ENCODE measurements around the gene TEKT5. TPM values are rescaled to one million over a fixed set of nuclear protein-coding genes. Genes with fewer than 3 reads are reported as not detected.
A peak's percentile ranks its signal among the peaks of the same experiment; 100 is the strongest.

TEKT5 gene
- total and polyA plus RNA-seq, 12 donors = 0.59 to 0.69 TPM; not detected in 10

DNA sequence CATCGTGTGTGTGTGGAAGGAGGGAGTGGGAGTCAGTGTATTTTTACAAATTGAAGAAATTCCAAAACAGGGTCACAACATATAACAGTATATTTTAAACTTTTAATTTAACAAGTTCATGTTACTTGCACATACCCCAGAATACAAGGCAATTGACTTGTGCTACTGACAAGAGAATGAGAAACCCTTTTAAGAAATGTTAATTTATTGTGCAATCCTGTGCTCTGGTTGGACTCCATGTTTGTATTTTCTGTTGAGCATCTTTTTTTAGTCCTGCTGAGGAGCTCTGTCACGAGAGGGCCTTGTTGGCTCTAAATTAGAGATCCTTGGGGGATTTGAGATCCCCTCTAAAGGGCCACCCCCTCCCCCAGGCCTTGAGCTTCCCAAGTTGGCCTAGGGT lies 113.2 kb downstream of the TEKT5 start:
- no peak for TF ChIP-seq CTCF (IDR thresholded peaks at IDR 0.05)
- Histone ChIP-seq H3K4me1 (peaks cover 15 to 43% (median 31%) of the 10 kb centered on the region in 9 donors), H3K27ac (peak overlapping the region in 5 of 10 donors; percentile 40 to 99 (median 97)), H3K4me3 (no peak overlapping the region), H3K36me3 (no peaks in the 10 kb centered on the region), H3K9me3 (no peaks in the 10 kb centered on the region), H3K27me3 (peaks cover 0 to 32% (median 0%) of the 10 kb centered on the region in 7 donors)
- DNase-seq (no peak), ATAC-seq (no peak)
- intact Hi-C loops (cut with DNase I) = loop anchor here in 4 of 10 donors (2.0 to 5.0 kb wide), 3 partner anchors 36 to 156 kb away; no protein-coding TSS in a partner anchor
- 33 to 42% methylated on average over 2 of the region's 2 CpGs for WGBS, 2 donors

GRCh38 chr16:10580883-10581247 lies 113.9 kb downstream of the TEKT5 start:
- no peaks in the 10 kb centered on the region for H3K9me3 ChIP-seq
- H3K27ac ChIP-seq = peak overlapping the region; percentile 92 to 99 (median 97)
- DNase-seq (no peak), ATAC-seq (no peak)
- TF ChIP-seq CTCF (IDR thresholded peaks at IDR 0.05) = no peak
- H3K4me3 ChIP-seq = peak overlapping the region; percentile 80 to 98 (median 88)
- H3K27me3 ChIP-seq = peaks cover 0 to 32% (median 0%) of the 10 kb centered on the region in 7 donors
- H3K4me1 ChIP-seq = peaks cover 22 to 50% (median 37%) of the 10 kb centered on the region in 9 donors
- no peaks in the 10 kb centered on the region for H3K36me3 ChIP-seq
- intact Hi-C loops (cut with DNase I) = loop anchor here in 4 of 10 donors (1.0 to 5.0 kb wide), 4 partner anchors 36 to 156 kb away; no protein-coding TSS in a partner anchor
- WGBS, 2 donors = 11 to 13% methylated on average over 7 of the region's 7 CpGs

DNA sequence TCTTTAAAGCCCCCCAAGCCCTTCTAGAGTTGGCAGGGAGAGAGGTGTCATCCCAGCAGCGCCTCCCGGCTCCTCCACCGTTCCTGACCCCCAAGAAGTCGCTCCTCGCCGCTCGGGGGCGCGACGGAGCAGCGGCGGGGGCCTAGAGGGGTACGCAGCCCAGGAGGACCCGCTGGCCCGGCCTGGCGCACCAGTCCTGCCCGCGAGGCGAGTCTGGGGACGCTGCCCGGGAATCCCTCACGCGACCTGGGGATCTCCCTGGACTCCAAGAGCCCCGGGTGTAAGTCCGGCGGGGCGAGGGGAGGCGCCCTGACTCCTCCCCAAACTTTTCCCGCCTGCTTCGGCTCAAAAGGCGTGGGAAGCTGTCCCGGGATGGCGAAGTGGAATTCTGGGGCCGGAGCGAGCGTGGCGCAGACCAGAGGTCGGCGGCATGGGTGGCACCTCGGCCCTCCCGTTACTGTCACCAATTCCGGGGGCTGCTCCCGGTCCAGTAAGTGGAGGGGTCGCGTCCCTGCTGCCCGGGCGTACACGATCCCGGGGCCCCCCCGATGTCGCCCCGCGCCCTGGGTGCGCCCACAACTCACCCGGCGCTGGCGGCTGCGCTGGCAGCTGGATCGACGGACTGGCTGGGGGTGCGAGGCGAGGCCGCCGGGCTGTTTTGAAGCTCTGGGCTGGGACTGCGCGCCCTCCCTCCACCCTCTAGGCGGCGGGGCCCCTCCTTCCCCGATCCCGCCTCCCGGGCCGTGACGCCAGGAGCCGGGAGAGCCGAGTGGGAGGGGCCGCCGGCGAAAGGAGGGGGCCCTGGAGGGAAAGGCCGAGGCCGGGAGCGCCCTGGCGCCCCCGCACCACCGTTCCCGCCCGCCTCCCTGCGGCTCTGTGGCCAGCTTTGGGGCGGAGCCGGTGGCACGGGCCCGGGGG lies 114.5 kb downstream of the TEKT5 start, which contains the start of gene EMP2:
Gene EMP2, minus strand, starts transcription at position 634 of the 918 bp plus-strand sequence. CDS start 32,981 bp downstream, outside the sequence.
- TF ChIP-seq CTCF (IDR thresholded peaks at IDR 0.05) = peak; percentile 28 to 81 (median 64)
- H3K36me3 ChIP-seq = peaks cover 0 to 4% (median 0%) of the 10 kb centered on the region in 9 donors
- H3K27me3 ChIP-seq = peaks cover 0 to 32% (median 0%) of the 10 kb centered on the region in 7 donors
- intact Hi-C loops (cut with DNase I) = loop anchor here in 6 of 10 donors (1.0 to 10.0 kb wide), 8 partner anchors 37 to 342 kb away; no protein-coding TSS in a partner anchor
- peak within 1 kb of the TSS; percentile 92 to 99 (median 97) for H3K27ac ChIP-seq
- peak; percentile 87 to 92 (median 88) for ATAC-seq
- H3K4me1 ChIP-seq = peaks cover 25 to 54% (median 44%) of the 10 kb centered on the region in 9 donors
- peak within 1 kb of the TSS; percentile 80 to 98 (median 88) for H3K4me3 ChIP-seq
- no peaks in the 10 kb centered on the region for H3K9me3 ChIP-seq
- WGBS, 2 donors = 0% methylated on average over 88 to 89 of the region's 91 CpGs
- DNase-seq = peak; percentile 86 to 89

- ATAC-seq (no peak), DNase-seq (no peak)
- Histone ChIP-seq H3K9me3 (no peaks in the 10 kb centered on the region), H3K27me3 (peaks cover 0 to 32% (median 0%) of the 10 kb centered on the region in 7 donors), H3K4me3 (peak overlapping the region; percentile 80 to 98 (median 88)), H3K27ac (peak overlapping the region; percentile 92 to 99 (median 97)), H3K4me1 (peaks cover 25 to 57% (median 45%) of the 10 kb centered on the region in 9 donors), H3K36me3 (peaks cover 0 to 5% (median 0%) of the 10 kb centered on the region in 9 donors)
- TF ChIP-seq CTCF (IDR thresholded peaks at IDR 0.05) = no peak
- 0 to 7% methylated on average over 6 of the region's 6 CpGs for WGBS, 2 donors
- intact Hi-C loops (cut with DNase I) = loop anchor here in 5 of 10 donors (2.0 to 10.0 kb wide), 6 partner anchors 38 to 343 kb away; no protein-coding TSS in a partner anchor
Measured at GRCh38 chr16:10579575-10579964, 115.2 kb downstream of the TEKT5 start.

All from heart right ventricle (tissue), 16 donors.